HG02973 (cell line): ENCODE data around the gene CCDC12.
A peak's percentile ranks its signal among the peaks of the same experiment; 100 is the strongest.
"Not testable (repeated sequence)": the region's sequence is repeated elsewhere in the genome, so short reads cannot be mapped to it uniquely, and the experiment has no call there.

Experiments
- ATAC-seq: cut with Tn5 transposase; IDR thresholded peaks from one replicate; pipeline ENCODE4 v1.9.1; 2021; ENCODE audit warnings: moderate library complexity; ENCODE audit not compliant: unreplicated experiment

CCDC12 gene

DNA sequence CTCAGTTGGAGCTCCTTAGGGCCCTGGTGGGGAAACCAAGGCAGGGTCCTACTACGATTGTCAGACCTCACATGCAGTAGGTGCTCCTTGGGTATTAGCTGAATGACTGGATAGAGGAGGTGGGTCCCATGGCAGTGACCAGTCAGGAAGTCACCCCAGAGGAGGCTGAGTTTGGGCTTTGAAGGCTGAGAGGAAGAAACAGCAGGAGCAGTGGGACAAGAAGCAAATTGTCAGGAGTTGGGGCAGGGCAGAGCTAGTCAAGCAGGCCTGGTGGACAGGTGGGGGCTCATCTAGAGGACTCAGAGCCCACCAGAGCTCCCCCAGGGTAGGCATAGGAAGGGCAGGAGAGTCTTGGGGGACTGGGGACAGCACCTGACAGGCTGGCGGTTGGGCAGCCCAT lies 6.0 kb upstream of the CCDC12 start:
- ATAC-seq: no peak

DNA sequence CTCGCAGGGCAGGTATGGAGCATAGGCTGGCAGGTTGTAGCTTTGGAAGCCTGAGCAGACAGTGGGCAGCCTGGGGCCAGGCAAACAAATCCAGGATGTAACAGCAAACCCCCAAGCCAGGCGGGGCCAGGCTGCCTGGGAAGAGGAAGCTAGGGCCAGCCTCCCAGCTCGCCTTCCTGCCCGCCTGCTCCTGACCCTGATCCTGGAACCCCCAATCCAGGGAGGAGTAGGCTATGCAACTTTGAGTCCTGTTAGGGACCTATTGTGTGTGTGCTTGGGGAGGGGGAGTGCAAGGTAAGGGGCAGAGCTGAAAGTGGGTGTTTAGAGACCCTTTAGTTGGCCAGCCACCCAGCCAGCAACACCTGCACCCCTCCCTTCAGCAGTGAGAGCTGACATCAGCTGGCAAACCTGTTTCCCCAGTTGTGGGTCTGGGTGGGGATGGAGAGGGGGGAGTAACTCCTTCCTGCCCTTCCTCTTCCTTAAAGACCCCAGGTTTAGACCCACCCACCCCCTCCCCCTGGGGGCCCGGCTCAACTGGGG lies 5.5 kb upstream of the CCDC12 start:
- ATAC-seq: no peak

DNA sequence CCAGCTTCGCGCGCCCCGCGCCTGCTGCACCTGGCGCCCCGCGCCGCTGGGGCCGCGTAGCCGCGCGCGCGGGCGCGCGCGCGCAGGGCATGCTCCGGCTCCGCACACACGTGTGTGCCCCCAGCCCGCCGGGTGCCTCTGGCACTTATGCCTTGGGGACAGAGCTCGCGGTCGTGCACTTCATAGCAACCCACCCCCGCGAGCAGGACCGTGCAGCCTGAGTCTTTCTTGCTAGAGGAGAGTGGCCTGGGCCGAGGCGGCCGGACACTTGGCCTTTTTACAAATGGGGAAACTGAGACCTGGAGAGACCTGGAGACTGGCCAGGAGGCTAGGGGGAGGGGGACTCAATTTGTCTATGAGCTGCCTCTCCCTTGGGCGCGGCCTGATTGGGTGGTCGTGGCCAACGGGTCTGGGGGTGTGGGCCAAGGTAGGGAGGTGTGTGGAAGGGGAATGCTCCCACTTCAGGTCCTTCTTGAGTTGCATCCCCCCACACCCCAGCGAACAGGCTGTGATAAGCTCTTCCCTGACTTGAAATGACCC lies 3.5 kb upstream of the CCDC12 start:
- ATAC-seq: peak; percentile 3

GRCh38 chr3:46978985-46979944 lies 2.7 kb upstream of the CCDC12 start, which contains the start of gene NBEAL2:
TSS of gene NBEAL2 (plus strand) at chr3:46979666. CDS start at chr3:46979862, 196 bp downstream.
- peak; percentile 70 for ATAC-seq

- no peak for ATAC-seq
Observed at GRCh38 chr3:46978381-46978780, 1.8 kb upstream of the CCDC12 start.

GRCh38 chr3:46977811-46978195 lies 1.3 kb upstream of the CCDC12 start:
- no peak for ATAC-seq

- ATAC-seq: no peak
Observed at GRCh38 chr3:46974421-46975171, 1.9 kb downstream of the CCDC12 start.

DNA sequence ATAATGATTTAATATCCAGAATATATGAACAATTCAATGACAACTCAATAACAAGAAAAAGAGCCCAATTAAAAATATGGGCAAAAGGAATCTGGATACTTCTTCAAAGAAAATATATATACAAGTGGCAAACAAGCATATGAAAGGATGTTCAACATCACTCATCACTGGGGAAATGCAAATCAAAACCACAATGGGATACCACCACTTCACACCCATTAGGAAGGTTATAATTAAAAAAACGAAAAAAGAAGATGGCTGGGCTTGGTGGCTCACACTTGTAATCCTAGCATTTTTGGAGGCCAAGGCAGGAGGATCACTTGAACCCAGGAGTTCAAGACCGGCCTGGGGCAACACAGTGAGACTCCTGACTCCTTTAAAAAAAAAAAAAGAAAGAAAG lies 4.1 kb downstream of the CCDC12 start:
- ATAC-seq: no peak

- no peak for ATAC-seq
Observed at GRCh38 chr3:46971742-46972141, 4.8 kb downstream of the CCDC12 start.

DNA sequence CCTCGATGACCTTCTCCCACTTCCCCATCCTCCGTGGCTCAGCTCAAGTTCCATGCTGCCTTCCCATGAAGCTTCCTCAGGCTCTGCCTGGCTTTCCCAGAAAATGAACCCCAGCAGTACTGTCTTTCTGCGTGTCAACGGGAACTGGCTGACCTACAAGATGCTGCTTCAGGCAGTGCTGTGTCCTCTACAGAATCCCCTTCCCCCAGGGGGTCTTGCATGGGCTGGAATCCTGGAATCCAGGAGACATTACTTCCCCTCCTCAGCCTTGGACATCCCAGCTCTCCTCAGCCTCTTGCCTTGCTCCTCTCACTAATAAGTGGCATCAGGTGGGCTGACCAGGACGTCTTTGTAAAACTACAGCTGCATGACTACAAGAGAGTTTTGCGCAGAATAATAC lies 5.4 kb downstream of the CCDC12 start:
- ATAC-seq: no peak

DNA sequence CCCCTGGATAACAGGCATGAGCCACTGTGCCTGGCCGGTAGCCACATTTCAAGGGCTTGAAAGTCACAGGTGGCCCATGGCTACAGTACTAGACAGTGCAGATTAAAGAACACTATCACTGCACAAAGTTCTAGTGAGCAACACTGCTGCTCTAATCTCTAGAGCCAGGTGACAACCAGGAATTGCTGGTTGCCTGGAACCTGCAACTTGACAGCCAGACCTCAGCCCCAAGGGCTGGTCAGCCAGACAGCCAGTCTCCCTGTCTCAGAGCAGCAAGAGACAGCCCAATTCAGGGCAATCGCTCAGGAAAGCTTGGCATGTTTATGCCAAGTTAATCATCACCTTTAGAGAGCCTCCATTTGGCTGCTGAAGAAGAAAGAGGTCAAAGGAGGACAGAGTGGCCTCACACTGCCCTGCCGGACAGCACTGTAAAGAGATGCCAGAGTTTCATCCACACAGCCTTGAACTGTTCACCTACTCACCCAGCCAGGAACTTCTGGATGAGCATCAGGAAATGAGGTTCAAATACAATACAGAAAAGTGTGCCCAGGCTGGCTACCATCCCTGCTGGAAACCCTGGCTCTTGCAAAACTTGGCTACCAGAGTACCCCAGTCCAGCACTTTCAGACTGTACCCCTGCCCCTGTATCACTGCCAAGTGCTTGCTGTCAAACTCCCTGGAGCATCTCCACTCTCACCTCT lies 6.0 kb downstream of the CCDC12 start:
- ATAC-seq: no peak

DNA sequence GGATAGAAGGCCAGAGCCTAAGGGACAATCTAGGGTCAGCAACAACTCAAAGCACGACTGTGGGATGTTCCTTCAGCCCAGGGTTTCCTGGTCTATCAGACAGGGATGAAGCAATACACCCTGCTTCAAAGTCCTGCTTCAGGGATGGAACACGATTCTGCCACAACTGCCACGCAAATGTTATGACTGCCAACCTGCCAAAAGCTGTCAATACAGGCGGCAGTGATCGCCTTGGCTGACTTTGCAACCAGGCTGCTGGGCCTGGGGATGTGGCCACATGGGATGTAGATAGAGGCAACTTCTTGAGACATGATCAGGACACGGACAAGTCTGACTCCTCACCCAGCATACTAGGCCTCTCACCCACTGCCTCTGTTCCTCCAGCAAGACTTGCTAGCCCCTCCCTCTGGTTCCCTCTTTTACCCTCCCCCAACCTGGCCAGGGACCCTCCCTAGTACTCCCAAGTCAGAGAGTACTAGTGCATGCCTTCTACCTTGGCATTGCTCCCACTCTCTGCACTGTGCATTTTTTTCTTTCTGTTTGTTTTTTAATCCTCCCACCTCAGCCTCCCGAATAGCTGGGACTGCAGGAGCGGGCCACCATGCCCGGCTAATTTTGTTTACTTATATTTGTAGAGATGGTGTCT lies 7.6 kb downstream of the CCDC12 start:
- ATAC-seq: no peak

DNA sequence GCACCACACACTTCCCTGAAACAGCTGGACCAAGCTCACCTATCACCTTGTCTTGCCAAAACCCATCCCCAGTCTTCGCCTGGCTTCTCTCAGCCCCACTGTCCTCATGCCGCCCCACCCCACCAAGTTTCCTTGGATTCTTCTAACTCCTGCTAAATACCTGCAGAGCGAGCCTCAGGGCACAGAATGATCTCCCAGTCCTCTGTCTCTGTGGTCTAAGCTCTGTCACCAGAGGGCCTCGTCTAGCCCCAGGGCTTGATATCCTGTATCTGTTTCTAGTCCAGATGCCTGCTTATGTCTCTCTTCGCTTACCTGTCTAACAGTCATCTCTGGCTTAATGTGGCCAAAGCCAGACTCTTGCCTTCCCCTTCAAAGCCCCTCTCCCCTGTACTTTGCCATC lies 9.7 kb downstream of the CCDC12 start:
- ATAC-seq: no peak

GRCh38 chr3:46965151-46965550 lies 11.4 kb downstream of the CCDC12 start:
- no peak for ATAC-seq

DNA sequence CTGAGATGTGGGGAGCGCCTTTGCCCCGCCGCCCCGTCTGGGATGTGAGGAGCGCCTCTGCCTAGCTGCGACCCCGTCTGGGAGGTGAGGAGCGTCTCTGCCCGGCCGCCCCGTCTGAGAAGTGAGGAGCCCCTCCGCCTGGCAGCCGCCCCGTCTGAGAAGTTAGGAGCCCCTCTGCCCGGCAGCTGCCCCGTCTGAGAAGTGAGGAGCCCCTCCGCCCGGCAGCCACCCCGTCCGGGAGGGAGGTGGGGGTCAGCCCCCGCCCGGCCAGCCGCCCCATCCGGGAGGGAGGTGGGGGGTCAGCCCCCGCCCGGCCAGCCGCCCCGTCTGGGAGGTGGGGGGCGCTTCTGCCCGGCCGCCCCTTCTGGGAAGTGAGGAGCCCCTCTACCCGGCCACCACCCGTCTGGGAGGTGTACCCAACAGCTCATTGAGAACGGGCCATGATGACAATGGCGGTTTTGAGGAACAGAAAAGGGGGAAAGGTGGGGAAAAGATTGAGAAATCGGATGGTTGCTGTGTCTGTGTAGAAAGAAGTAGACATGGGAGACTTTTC lies 12.4 kb downstream of the CCDC12 start:
- ATAC-seq: not testable (repeated sequence)

DNA sequence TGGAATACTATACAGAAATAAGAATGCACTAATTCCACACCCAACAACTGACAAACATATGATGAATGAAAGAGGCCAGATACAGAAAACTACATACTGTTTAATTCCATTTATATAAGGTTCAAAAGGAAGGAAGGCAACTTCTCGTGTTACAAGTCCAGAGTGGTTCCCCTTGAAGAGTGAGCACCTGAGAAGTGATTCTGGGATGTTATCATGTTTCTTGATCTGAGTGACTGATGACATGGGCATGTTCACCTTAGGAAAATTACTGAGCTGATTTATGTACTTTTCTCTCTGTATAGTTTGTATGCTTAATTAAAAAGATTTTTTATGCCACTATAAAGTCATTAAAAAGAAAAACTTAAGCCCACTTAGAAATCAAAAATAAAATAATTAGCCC lies 13.6 kb downstream of the CCDC12 start:
- ATAC-seq: no peak

DNA sequence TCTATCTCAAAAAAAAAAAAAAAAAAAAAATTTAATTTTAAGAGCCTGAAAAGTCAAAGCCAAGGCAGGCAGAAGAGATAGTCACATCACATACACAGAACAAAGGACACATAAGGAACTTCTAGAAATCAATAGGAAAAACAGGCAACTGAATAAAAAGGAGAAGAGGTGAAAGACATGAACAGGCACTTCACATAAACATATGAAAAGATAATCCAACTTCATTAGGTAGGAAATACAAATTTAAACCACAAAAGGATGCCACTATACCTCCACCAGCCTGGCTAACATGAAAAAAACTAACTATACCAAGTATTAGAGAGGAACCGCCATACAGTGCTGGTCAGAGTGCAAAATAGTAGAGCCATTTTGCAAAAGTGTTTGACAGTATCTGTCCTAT lies 14.1 kb downstream of the CCDC12 start:
- no peak for ATAC-seq

DNA sequence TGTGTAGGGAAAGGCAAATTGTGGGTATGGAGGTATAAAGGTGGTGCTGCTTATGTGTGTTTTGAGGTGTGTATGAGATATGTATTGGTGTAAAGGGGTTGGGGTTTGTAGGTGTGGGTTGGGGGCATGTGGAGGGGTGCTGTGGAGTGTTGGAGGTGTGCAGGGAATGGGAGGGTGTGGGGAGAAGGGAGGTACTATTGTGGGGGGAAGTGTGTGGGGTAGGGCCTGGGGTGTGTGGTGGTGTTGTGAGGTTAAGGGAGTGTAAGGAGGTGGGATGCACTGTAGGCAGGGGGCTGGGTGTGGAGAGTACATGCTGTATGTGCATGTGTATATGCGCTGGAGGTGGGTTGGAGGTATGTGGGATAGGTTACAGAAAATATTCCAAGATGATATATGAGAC lies 15.7 kb downstream of the CCDC12 start:
- ATAC-seq: no peak

GRCh38 chr3:46960081-46960701 lies 16.4 kb downstream of the CCDC12 start:
- no peak for ATAC-seq

DNA sequence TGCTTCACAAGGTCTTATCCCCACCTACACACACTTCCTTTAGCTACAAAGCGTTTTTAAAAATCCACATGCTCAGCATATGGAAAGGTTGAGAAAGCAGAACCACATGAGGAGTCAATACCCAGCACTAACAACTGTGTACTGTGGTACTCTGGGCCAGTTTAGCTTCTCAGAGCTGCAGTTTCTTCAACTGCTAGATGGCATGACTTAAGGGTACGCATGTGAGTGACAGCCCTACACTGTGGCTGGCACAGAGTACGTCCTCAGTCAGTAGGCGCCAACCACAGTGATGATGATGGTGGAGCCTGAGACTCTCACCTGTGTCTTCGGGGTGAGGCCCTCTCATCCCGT lies 17.4 kb downstream of the CCDC12 start:
- no peak for ATAC-seq
